ENCODE data around the gene GMDS. TPM values are rescaled to one million over a fixed set of nuclear protein-coding genes. Genes with fewer than 3 reads are reported as not detected.
A peak's percentile ranks its signal among the peaks of the same experiment; 100 is the strongest.

Gene GMDS
- total and polyA plus RNA-seq, 2 donors: 19.9 to 28.4 TPM

- WGBS: 97% methylated on average over 17 of the region's 17 CpGs
- Histone ChIP-seq H3K9me3 (ENCODE audit: control insufficient read depth in 2 of 2, insufficient read depth in 1 of 2, low read length in 1 of 2) (no peaks in the 10 kb centered on the region), H3K4me3 (ENCODE audit: low read length in 2 of 2) (no peak overlapping the region), H3K27ac (ENCODE audit: low read depth in 1 of 2, low read length in 1 of 2) (no peak overlapping the region), H3K36me3 (ENCODE audit: control insufficient read depth in 2 of 2, insufficient read depth in 2 of 2, low read length in 1 of 2) (no peaks in the 10 kb centered on the region), H3K27me3 (ENCODE audit: control insufficient read depth in 2 of 2, insufficient read depth in 1 of 2, low read length in 1 of 2) (no peaks in the 10 kb centered on the region), H3K4me1 (ENCODE audit: control insufficient read depth in 2 of 2, insufficient read depth in 2 of 2, low read length in 2 of 2) (peaks cover 0 to 3% of the 10 kb centered on the region in 2 donors)
- no peak for DNase-seq (ENCODE audit: low read depth in 6 of 9, low spot score in 9 of 9)
These were observed 442.7 kb downstream of the GMDS start for GRCh38 chr6:1802491-1803395.

- Histone ChIP-seq H3K36me3 (ENCODE audit: control insufficient read depth in 2 of 2, insufficient read depth in 2 of 2, low read length in 1 of 2) (no peaks in the 10 kb centered on the region), H3K9me3 (ENCODE audit: control insufficient read depth in 2 of 2, insufficient read depth in 1 of 2, low read length in 1 of 2) (no peaks in the 10 kb centered on the region), H3K4me3 (ENCODE audit: low read length in 2 of 2) (no peak overlapping the region), H3K27me3 (ENCODE audit: control insufficient read depth in 2 of 2, insufficient read depth in 1 of 2, low read length in 1 of 2) (no peaks in the 10 kb centered on the region), H3K27ac (ENCODE audit: low read depth in 1 of 2, low read length in 1 of 2) (no peak overlapping the region), H3K4me1 (ENCODE audit: control insufficient read depth in 2 of 2, insufficient read depth in 2 of 2, low read length in 2 of 2) (peaks cover 0 to 9% of the 10 kb centered on the region in 2 donors)
- DNase-seq (ENCODE audit: low read depth in 6 of 9, low spot score in 9 of 9): no peak
- 98% methylated on average over 7 of the region's 7 CpGs for WGBS
These were observed 444.0 kb downstream of the GMDS start for GRCh38 chr6:1801401-1801800.

- H3K36me3 ChIP-seq (ENCODE audit: control insufficient read depth in 2 of 2, insufficient read depth in 2 of 2, low read length in 1 of 2): no peaks in the 10 kb centered on the region
- DNase-seq (ENCODE audit: low read depth in 6 of 9, low spot score in 9 of 9): no peak
- no peaks in the 10 kb centered on the region for H3K9me3 ChIP-seq (ENCODE audit: control insufficient read depth in 2 of 2, insufficient read depth in 1 of 2, low read length in 1 of 2)
- H3K27ac ChIP-seq (ENCODE audit: low read depth in 1 of 2, low read length in 1 of 2): no peak overlapping the region
- peaks cover 0 to 9% of the 10 kb centered on the region in 2 donors for H3K4me1 ChIP-seq (ENCODE audit: control insufficient read depth in 2 of 2, insufficient read depth in 2 of 2, low read length in 2 of 2)
- no peak overlapping the region for H3K4me3 ChIP-seq (ENCODE audit: low read length in 2 of 2)
- WGBS: 82% methylated on average over 4 of the region's 4 CpGs
- H3K27me3 ChIP-seq (ENCODE audit: control insufficient read depth in 2 of 2, insufficient read depth in 1 of 2, low read length in 1 of 2): no peaks in the 10 kb centered on the region
These were observed 444.6 kb downstream of the GMDS start for GRCh38 chr6:1800845-1801244.

GRCh38 chr6:1798965-1799325 is 446.5 kb downstream of the GMDS start:
- Histone ChIP-seq H3K27me3 (ENCODE audit: control insufficient read depth in 2 of 2, insufficient read depth in 1 of 2, low read length in 1 of 2) (no peaks in the 10 kb centered on the region), H3K4me3 (ENCODE audit: low read length in 2 of 2) (no peak overlapping the region), H3K4me1 (ENCODE audit: control insufficient read depth in 2 of 2, insufficient read depth in 2 of 2, low read length in 2 of 2) (peaks cover 0 to 9% of the 10 kb centered on the region in 2 donors), H3K9me3 (ENCODE audit: control insufficient read depth in 2 of 2, insufficient read depth in 1 of 2, low read length in 1 of 2) (no peaks in the 10 kb centered on the region), H3K36me3 (ENCODE audit: control insufficient read depth in 2 of 2, insufficient read depth in 2 of 2, low read length in 1 of 2) (no peaks in the 10 kb centered on the region), H3K27ac (ENCODE audit: low read depth in 1 of 2, low read length in 1 of 2) (no peak overlapping the region)
- WGBS: 97% methylated on average over 8 of the region's 8 CpGs
- no peak for DNase-seq (ENCODE audit: low read depth in 6 of 9, low spot score in 9 of 9)

GRCh38 chr6:1798303-1798964 is 447.0 kb downstream of the GMDS start:
- H3K4me1 ChIP-seq (ENCODE audit: control insufficient read depth in 2 of 2, insufficient read depth in 2 of 2, low read length in 2 of 2): peaks cover 0 to 9% of the 10 kb centered on the region in 2 donors
- no peak overlapping the region for H3K4me3 ChIP-seq (ENCODE audit: low read length in 2 of 2)
- no peaks in the 10 kb centered on the region for H3K27me3 ChIP-seq (ENCODE audit: control insufficient read depth in 2 of 2, insufficient read depth in 1 of 2, low read length in 1 of 2)
- H3K36me3 ChIP-seq (ENCODE audit: control insufficient read depth in 2 of 2, insufficient read depth in 2 of 2, low read length in 1 of 2): no peaks in the 10 kb centered on the region
- DNase-seq (ENCODE audit: low read depth in 6 of 9, low spot score in 9 of 9): no peak
- WGBS: 94% methylated on average over 9 of the region's 9 CpGs
- H3K27ac ChIP-seq (ENCODE audit: low read depth in 1 of 2, low read length in 1 of 2): no peak overlapping the region
- no peaks in the 10 kb centered on the region for H3K9me3 ChIP-seq (ENCODE audit: control insufficient read depth in 2 of 2, insufficient read depth in 1 of 2, low read length in 1 of 2)

DNA sequence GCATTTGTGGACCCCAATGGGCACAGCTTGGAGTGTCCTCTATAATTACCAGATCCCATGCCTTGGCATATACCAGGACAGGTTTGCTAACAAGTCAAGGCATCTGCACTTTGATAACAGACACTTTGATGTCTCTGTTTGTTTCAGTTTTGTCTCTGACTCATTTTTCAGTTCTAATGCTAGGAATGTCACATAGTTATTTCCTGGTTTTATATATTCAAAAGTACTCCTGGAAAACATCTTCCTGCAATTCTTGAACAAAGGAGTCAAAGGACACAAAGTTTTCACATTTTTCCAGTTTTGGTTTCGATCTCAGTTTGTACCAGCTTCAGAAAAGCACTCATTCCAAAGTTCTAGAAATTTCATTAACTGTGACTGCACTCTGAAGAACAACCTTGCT is 447.6 kb downstream of the GMDS start:
- H3K27me3 ChIP-seq (ENCODE audit: control insufficient read depth in 2 of 2, insufficient read depth in 1 of 2, low read length in 1 of 2): no peaks in the 10 kb centered on the region
- no peaks in the 10 kb centered on the region for H3K9me3 ChIP-seq (ENCODE audit: control insufficient read depth in 2 of 2, insufficient read depth in 1 of 2, low read length in 1 of 2)
- no peak overlapping the region for H3K4me3 ChIP-seq (ENCODE audit: low read length in 2 of 2)
- H3K36me3 ChIP-seq (ENCODE audit: control insufficient read depth in 2 of 2, insufficient read depth in 2 of 2, low read length in 1 of 2): no peaks in the 10 kb centered on the region
- DNase-seq (ENCODE audit: low read depth in 6 of 9, low spot score in 9 of 9): peak in 1 of 9 donors; percentile 8
- H3K27ac ChIP-seq (ENCODE audit: low read depth in 1 of 2, low read length in 1 of 2): peak overlapping the region in 1 of 2 donors; percentile 30
- H3K4me1 ChIP-seq (ENCODE audit: control insufficient read depth in 2 of 2, insufficient read depth in 2 of 2, low read length in 2 of 2): peaks cover 0 to 9% of the 10 kb centered on the region in 2 donors
- WGBS: 97% methylated on average over 1 of the region's 1 CpG

DNA sequence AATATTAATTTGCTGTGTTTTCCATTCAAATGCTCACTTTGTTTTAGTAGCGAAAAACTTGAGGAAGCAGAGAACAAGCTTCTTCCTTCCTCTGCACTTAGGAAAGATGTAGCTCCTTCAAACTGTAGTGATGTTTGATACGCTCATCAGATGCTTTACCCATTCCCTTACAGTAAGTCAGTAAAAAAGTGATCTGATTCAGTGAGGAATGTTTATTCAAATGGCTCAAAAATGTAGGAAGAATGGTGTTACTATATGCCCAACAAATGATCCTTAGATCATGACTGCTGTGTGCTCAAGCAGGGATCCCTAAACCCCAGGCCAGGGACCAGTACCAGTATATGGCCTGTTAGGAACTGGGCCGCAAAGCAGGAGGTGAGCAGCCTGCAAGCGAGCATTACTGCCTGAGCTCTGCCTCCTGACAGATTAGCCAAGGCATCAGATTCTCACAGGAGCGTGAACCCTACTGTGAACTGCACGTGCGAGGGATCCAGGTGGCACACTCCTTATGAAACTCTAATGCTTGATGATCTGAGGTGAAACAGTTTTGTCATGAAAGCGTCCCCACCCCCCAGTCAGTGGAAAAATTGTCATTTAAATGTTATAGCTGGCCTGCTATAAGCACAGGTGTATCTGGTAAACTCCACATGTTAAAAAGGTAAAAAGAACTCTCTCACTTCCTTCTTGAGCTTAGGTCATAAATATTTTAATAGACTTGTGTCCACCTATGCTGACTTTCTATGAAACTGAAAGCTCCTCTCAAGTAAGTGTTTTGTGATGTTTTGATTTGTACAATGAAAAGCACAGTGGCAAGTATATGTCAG is 448.5 kb downstream of the GMDS start:
- 95% methylated on average over 8 of the region's 8 CpGs for WGBS
- no peaks in the 10 kb centered on the region for H3K36me3 ChIP-seq (ENCODE audit: control insufficient read depth in 2 of 2, insufficient read depth in 2 of 2, low read length in 1 of 2)
- no peak for DNase-seq (ENCODE audit: low read depth in 6 of 9, low spot score in 9 of 9)
- H3K27me3 ChIP-seq (ENCODE audit: control insufficient read depth in 2 of 2, insufficient read depth in 1 of 2, low read length in 1 of 2): no peaks in the 10 kb centered on the region
- H3K9me3 ChIP-seq (ENCODE audit: control insufficient read depth in 2 of 2, insufficient read depth in 1 of 2, low read length in 1 of 2): no peaks in the 10 kb centered on the region
- H3K4me1 ChIP-seq (ENCODE audit: control insufficient read depth in 2 of 2, insufficient read depth in 2 of 2, low read length in 2 of 2): peaks cover 0 to 9% of the 10 kb centered on the region in 2 donors
- H3K27ac ChIP-seq (ENCODE audit: low read depth in 1 of 2, low read length in 1 of 2): no peak overlapping the region
- no peak overlapping the region for H3K4me3 ChIP-seq (ENCODE audit: low read length in 2 of 2)

- DNase-seq (ENCODE audit: low read depth in 6 of 9, low spot score in 9 of 9): no peak
- H3K27ac ChIP-seq (ENCODE audit: low read depth in 1 of 2, low read length in 1 of 2): no peak overlapping the region
- 97% methylated on average over 4 of the region's 4 CpGs for WGBS
- H3K9me3 ChIP-seq (ENCODE audit: control insufficient read depth in 2 of 2, insufficient read depth in 1 of 2, low read length in 1 of 2): no peaks in the 10 kb centered on the region
- no peak overlapping the region for H3K4me3 ChIP-seq (ENCODE audit: low read length in 2 of 2)
- peaks cover 0 to 9% of the 10 kb centered on the region in 2 donors for H3K4me1 ChIP-seq (ENCODE audit: control insufficient read depth in 2 of 2, insufficient read depth in 2 of 2, low read length in 2 of 2)
- no peaks in the 10 kb centered on the region for H3K36me3 ChIP-seq (ENCODE audit: control insufficient read depth in 2 of 2, insufficient read depth in 2 of 2, low read length in 1 of 2)
- H3K27me3 ChIP-seq (ENCODE audit: control insufficient read depth in 2 of 2, insufficient read depth in 1 of 2, low read length in 1 of 2): no peaks in the 10 kb centered on the region
These were observed 449.5 kb downstream of the GMDS start for GRCh38 chr6:1795910-1796309.
